Activated T-cell treated with anti-CD3 and anti-CD28 coated beads, Interleukin-2, amount 50 U/mL, for 24 hours (primary cell): ENCODE data around the gene HIF3A.

Experiments used
- DNase-seq: peaks from one replicate; pipeline ENCODE4 v3.0.0-alpha.2; 2020
- H3K27ac Mint-ChIP-seq: 2 replicates; pipeline ENCODE4 v1.8.0; 2020; ENCODE audit warnings: mild to moderate bottlenecking, mixed read lengths
- H3K27me3 Mint-ChIP-seq: 2 replicates; pipeline ENCODE4 v1.8.0; 2020; ENCODE audit warnings: mixed read lengths
- H3K36me3 Mint-ChIP-seq: 2 replicates; pipeline ENCODE4 v1.8.0; 2020; ENCODE audit warnings: low read depth, mixed read lengths
- H3K4me1 Mint-ChIP-seq: 2 replicates; pipeline ENCODE4 v1.8.0; 2020; ENCODE audit warnings: low read depth, mixed read lengths
- H3K4me3 Mint-ChIP-seq: 2 replicates; pipeline ENCODE4 v1.8.0; 2020; ENCODE audit warnings: mild to moderate bottlenecking, moderate library complexity, mixed read lengths
- H3K9me3 Mint-ChIP-seq: 2 replicates; pipeline ENCODE4 v1.8.0; 2020; ENCODE audit warnings: mixed read lengths

HIF3A gene

DNA sequence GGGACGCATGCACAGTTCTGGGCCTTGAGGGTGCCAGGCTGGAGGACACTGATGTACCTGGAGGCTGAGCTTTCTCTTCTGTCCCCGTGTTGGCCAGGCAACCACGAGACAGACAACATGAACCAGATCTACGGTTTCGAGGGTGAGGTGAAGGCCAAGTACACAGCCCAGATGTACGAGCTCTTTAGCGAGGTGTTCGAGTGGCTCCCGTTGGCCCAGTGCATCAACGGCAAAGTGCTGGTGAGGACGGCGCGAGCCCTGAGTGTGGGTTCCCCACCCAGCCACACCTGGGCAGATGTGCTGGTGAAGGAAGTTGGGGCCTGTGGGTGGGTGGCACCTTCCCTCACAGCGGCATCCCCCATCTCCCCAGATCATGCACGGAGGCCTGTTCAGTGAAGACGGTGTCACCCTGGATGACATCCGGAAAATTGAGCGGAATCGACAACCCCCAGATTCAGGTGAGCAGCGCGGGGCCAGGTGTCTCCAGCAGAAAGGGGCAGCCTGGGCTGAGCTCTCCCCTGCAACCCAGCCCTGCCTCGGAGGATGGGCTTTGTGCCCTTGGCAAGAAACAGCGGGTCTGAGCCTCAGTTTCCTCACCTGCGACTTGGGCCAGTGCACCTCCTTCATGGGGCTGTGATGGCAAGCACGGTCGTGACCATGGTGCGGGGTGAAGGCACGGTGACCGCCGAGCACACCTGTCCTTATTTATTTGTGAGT is 90.3 kb downstream of the HIF3A start:
- DNase-seq = peak; percentile 23
- Mint-ChIP-seq H3K4me3 (no peak overlapping the region), H3K4me1 (no peaks in the 10 kb centered on the region), H3K27ac (peak overlapping the region; percentile 57), H3K36me3 (peaks cover 91% of the 10 kb centered on the region), H3K9me3 (no peaks in the 10 kb centered on the region), H3K27me3 (no peaks in the 10 kb centered on the region)

DNA sequence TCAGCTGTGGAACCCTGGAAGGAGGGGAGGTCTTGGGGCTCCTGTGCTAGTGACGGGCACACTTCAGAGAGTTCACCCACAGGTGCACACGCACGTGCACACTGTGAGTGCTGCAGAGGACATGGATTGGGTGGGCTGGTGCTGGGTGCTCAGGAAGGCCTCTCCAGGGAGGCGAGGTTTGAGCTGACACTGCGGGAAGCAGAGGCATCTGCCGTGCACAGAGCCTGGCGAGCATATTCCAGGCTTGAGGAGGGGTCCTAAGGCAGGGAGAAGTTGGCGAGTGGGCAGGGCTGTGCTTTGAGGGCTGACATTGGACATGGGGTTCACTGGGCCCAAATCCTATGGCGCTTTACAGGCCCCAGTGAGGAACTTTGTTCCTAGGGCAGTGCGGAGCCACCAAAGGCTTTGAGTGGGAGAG is 90.9 kb downstream of the HIF3A start:
- Mint-ChIP-seq H3K9me3 (no peaks in the 10 kb centered on the region), H3K4me1 (no peaks in the 10 kb centered on the region), H3K27ac (no peak overlapping the region), H3K36me3 (peaks cover 91% of the 10 kb centered on the region), H3K27me3 (no peaks in the 10 kb centered on the region), H3K4me3 (no peak overlapping the region)
- DNase-seq = peak; percentile 27

GRCh38 chr19:46388311-46389095 is 91.7 kb downstream of the HIF3A start:
- Mint-ChIP-seq H3K27me3 (no peaks in the 10 kb centered on the region), H3K4me1 (no peaks in the 10 kb centered on the region), H3K9me3 (no peaks in the 10 kb centered on the region), H3K36me3 (peaks cover 91% of the 10 kb centered on the region), H3K4me3 (no peak overlapping the region), H3K27ac (no peak overlapping the region)
- peak; percentile 6 for DNase-seq

DNA sequence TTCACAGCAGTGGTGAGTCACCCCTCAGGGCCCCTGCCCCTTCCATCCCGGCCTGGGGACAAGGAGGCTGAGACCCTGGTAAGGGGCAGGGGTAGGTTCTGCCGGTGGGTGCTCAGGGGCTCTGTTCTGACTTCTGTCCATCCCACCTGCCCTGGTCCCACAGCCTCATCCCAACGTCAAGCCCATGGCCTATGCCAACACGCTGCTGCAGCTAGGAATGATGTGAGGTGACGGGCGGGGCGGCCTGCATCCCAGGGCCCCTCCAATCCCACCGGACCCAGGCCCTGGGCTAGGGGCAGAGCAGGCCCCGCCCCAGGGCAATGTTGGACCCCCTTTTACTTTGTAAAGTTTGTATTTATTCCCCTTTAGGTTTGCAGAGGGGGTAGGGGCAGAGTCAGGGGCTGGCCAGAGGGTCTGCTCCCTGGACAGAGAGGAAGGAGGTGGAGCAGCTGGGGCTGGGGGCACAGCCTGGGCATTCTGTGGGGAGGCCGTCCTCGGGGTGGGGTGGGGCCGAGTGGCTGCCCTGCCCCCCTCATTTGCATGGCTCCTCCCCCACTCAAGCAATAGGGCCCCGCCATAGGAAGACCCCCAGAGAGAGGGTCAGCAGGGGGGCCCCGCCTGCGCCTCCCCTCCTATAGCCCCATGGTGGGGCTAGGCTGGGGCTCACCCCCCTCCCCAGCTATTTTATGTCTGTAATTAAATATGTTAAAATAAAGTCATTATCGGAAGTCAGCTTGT is 93.4 kb downstream of the HIF3A start:
- peaks cover 75% of the 10 kb centered on the region for H3K36me3 Mint-ChIP-seq
- no peaks in the 10 kb centered on the region for H3K9me3 Mint-ChIP-seq
- peaks cover 2% of the 10 kb centered on the region for H3K4me1 Mint-ChIP-seq
- no peak overlapping the region for H3K27ac Mint-ChIP-seq
- no peak for DNase-seq
- no peak overlapping the region for H3K4me3 Mint-ChIP-seq
- no peaks in the 10 kb centered on the region for H3K27me3 Mint-ChIP-seq

DNA sequence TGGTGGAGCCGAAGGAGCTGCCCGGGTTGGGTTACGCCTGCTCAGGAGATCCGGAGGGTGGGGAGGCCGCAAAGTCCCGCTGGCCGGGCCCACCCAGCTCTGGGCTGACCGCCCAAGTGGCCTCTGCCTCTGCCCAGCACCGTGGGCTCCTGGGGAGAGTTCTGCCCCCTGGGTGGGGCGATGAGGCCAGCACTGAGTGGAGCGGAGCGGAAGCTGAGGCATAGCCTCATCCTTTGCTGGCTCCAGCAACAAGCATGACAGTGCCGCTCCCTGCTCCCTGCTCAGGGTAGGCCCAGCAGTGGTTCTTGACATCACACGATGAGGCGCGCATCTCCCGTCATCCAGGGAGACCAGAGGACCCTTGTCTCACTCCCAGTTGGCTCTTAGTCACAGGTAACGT is 94.0 kb downstream of the HIF3A start:
- H3K9me3 Mint-ChIP-seq = no peaks in the 10 kb centered on the region
- no peaks in the 10 kb centered on the region for H3K27me3 Mint-ChIP-seq
- no peak overlapping the region for H3K27ac Mint-ChIP-seq
- peaks cover 71% of the 10 kb centered on the region for H3K36me3 Mint-ChIP-seq
- H3K4me1 Mint-ChIP-seq = peaks cover 2% of the 10 kb centered on the region
- DNase-seq = no peak
- no peak overlapping the region for H3K4me3 Mint-ChIP-seq

GRCh38 chr19:46391296-46392251 is 94.7 kb downstream of the HIF3A start:
- no peaks in the 10 kb centered on the region for H3K27me3 Mint-ChIP-seq
- H3K9me3 Mint-ChIP-seq = no peaks in the 10 kb centered on the region
- no peak overlapping the region for H3K27ac Mint-ChIP-seq
- peaks cover 2% of the 10 kb centered on the region for H3K4me1 Mint-ChIP-seq
- DNase-seq = no peak
- peaks cover 65% of the 10 kb centered on the region for H3K36me3 Mint-ChIP-seq
- H3K4me3 Mint-ChIP-seq = no peak overlapping the region

GRCh38 chr19:46392252-46392801 is 95.5 kb downstream of the HIF3A start:
- DNase-seq = no peak
- H3K27ac Mint-ChIP-seq = no peak overlapping the region
- H3K4me1 Mint-ChIP-seq = peaks cover 2% of the 10 kb centered on the region
- H3K9me3 Mint-ChIP-seq = no peaks in the 10 kb centered on the region
- no peak overlapping the region for H3K4me3 Mint-ChIP-seq
- H3K27me3 Mint-ChIP-seq = no peaks in the 10 kb centered on the region
- peaks cover 57% of the 10 kb centered on the region for H3K36me3 Mint-ChIP-seq

- Mint-ChIP-seq H3K36me3 (peaks cover 52% of the 10 kb centered on the region), H3K27me3 (peaks cover 4% of the 10 kb centered on the region), H3K27ac (no peak overlapping the region), H3K4me3 (no peak overlapping the region), H3K4me1 (peaks cover 2% of the 10 kb centered on the region), H3K9me3 (no peaks in the 10 kb centered on the region)
- DNase-seq = no peak
Measured at GRCh38 chr19:46392837-46393236, 96.0 kb downstream of the HIF3A start.
